Mesothelial cell of epicardium (in vitro differentiated cells): ENCODE data around the gene ADI1. TPM values are rescaled to one million over a fixed set of nuclear protein-coding genes. Genes with fewer than 3 reads are reported as not detected.
A peak's percentile ranks its signal among the peaks of the same experiment; 100 is the strongest.

Experiments
- DNase-seq, 2 experiments: peaks; one replicate each; pipeline ENCODE4 v3.0.0; 2021; ENCODE audit warnings: low spot score in 2 of 2; ENCODE audit not compliant: unreplicated experiment in 2 of 2
- H3K27ac Mint-ChIP-seq: 2 replicates; pipeline ENCODE4 v1.8.0; 2021; ENCODE audit warnings: mixed read lengths
- H3K27me3 Mint-ChIP-seq: 2 replicates; pipeline ENCODE4 v1.8.0; 2021; ENCODE audit warnings: low read depth, mixed read lengths
- H3K36me3 Mint-ChIP-seq: 2 replicates; pipeline ENCODE4 v1.8.0; 2021; ENCODE audit warnings: mixed read lengths
- H3K4me1 Mint-ChIP-seq: 2 replicates; pipeline ENCODE4 v1.8.0; 2021; ENCODE audit warnings: mixed read lengths
- H3K4me3 Mint-ChIP-seq: 2 replicates; pipeline ENCODE4 v1.8.0; 2021; ENCODE audit warnings: mild to moderate bottlenecking, moderate library complexity, mixed read lengths
- H3K9me3 Mint-ChIP-seq: 2 replicates; pipeline ENCODE4 v1.8.0; 2021; ENCODE audit warnings: mixed read lengths
- total RNA-seq: library from RNA; stranded (reverse); gene quantifications from 3 replicates; pipeline ENCODE4 v1.2.1, GENCODE V29; 2021
- TF ChIP-seq, protein P1 (sequence below): fragments of 200-600 bp; sonication (generic); IDR thresholded peaks from one replicate; pipeline ENCODE4 v1.5.0; 2021; ENCODE audit warnings: antibody characterized with exemption; ENCODE audit not compliant: unreplicated experiment

The ADI1 gene
- total RNA-seq, 1 donor from 2014 or later: 16.6 TPM

DNA sequence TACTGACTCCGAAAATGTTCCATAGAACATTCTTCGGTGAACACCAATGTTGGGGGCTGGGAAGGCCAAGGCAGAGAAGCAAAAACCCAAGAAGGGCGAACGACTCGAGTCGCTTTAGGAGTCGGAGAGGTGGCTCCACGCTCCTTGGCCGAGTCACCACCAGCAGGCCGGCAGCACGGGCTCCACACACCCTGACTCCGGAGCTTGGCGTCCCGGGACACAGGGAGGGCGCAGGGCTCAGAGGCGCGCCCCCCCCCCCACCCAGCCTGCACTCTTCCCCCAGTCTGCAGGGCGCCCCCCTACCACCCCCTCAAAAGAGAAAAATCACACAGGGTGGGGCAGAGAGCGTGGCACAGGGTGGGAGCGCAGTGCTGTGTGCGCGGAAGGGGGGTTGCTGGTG lies 7.5 kb upstream of the ADI1 start:
- H3K4me3 Mint-ChIP-seq: no peak overlapping the region
- H3K4me1 Mint-ChIP-seq: peaks cover 27% of the 10 kb centered on the region
- no peaks in the 10 kb centered on the region for H3K27me3 Mint-ChIP-seq
- H3K27ac Mint-ChIP-seq: no peak overlapping the region
- TF ChIP-seq, protein P1, sequence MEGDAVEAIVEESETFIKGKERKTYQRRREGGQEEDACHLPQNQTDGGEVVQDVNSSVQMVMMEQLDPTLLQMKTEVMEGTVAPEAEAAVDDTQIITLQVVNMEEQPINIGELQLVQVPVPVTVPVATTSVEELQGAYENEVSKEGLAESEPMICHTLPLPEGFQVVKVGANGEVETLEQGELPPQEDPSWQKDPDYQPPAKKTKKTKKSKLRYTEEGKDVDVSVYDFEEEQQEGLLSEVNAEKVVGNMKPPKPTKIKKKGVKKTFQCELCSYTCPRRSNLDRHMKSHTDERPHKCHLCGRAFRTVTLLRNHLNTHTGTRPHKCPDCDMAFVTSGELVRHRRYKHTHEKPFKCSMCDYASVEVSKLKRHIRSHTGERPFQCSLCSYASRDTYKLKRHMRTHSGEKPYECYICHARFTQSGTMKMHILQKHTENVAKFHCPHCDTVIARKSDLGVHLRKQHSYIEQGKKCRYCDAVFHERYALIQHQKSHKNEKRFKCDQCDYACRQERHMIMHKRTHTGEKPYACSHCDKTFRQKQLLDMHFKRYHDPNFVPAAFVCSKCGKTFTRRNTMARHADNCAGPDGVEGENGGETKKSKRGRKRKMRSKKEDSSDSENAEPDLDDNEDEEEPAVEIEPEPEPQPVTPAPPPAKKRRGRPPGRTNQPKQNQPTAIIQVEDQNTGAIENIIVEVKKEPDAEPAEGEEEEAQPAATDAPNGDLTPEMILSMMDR: no peak
- H3K9me3 Mint-ChIP-seq: no peaks in the 10 kb centered on the region
- DNase-seq: no peak
- no peaks in the 10 kb centered on the region for H3K36me3 Mint-ChIP-seq

DNA sequence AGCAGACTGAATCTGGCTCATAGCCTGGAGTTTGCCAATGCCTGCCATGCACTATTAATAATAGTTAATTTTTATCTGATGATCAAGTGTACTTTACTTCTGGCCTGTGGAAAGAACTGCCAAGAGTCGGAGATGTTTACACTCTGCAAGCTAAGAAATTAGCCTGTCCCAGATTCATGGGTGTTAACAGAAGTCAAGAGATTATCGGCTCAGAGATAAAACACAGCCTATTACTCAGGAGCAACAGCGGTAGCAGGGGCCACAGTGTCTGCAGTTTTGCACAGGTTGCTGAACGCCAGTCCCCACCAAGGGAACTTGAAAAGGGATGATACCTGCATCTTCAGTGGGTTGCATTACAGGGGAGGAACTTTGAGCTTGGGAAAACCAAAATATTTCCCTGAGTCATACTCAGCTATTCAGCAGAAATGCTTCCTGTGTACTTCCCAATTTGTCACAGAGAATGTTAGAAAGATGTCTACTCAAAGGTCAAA lies 4.3 kb upstream of the ADI1 start:
- Mint-ChIP-seq H3K4me3 (no peak overlapping the region), H3K4me1 (peaks cover 45% of the 10 kb centered on the region), H3K9me3 (no peaks in the 10 kb centered on the region), H3K36me3 (no peaks in the 10 kb centered on the region), H3K27ac (peak overlapping the region; percentile 87), H3K27me3 (no peaks in the 10 kb centered on the region)
- no peak for DNase-seq
- TF ChIP-seq, protein P1: no peak

DNA sequence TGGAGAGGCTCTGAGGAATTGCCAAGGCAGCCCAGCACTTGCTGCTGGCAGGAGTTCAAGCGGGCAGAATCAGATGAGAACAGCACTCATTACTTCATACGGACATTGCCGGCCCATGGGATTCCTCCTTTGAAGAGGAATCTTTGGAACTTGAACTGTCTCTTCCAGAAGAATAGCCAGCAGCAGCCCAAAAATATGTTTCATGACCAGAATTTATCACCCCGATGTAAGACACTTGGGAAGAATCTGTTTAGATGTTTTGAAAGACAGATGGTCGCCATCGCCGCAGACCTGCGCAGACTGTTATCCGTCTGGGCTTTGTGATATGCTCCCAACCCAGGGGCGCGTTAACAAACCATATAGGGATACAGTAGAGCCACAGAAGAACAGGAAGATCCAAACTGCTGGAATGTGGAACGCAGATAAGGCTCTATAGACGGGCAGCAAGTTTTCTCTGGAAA lies 3.7 kb upstream of the ADI1 start:
- peak overlapping the region; percentile 87 for H3K27ac Mint-ChIP-seq
- H3K4me3 Mint-ChIP-seq: peak overlapping the region; percentile 11
- no peaks in the 10 kb centered on the region for H3K27me3 Mint-ChIP-seq
- DNase-seq: no peak
- H3K4me1 Mint-ChIP-seq: peaks cover 48% of the 10 kb centered on the region
- TF ChIP-seq, protein P1: no peak
- H3K9me3 Mint-ChIP-seq: no peaks in the 10 kb centered on the region
- no peaks in the 10 kb centered on the region for H3K36me3 Mint-ChIP-seq

DNA sequence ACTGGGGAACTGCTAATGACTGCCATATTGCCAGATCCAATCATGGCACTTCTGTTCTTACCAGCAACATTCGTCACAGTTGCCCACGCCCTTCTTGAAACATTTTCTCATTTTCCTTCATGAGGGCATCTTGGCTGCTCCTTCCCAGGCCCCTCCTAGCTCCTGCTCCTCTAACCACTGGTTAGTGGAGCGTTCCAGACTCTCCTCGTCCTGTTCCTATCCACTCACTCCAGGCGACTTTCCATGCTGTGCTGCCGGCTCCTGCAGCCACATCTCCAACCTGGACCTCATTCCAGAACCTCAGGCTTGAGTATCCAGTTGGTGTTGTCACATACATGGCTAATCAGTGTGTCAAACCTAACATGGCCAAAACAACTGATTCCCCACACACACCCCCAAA lies 1.3 kb upstream of the ADI1 start:
- Mint-ChIP-seq H3K27me3 (no peaks in the 10 kb centered on the region), H3K4me1 (peaks cover 55% of the 10 kb centered on the region), H3K9me3 (peaks cover 4% of the 10 kb centered on the region), H3K4me3 (peak overlapping the region; percentile 83), H3K27ac (no peak overlapping the region), H3K36me3 (peaks cover 4% of the 10 kb centered on the region)
- TF ChIP-seq, protein P1: no peak
- DNase-seq: no peak

DNA sequence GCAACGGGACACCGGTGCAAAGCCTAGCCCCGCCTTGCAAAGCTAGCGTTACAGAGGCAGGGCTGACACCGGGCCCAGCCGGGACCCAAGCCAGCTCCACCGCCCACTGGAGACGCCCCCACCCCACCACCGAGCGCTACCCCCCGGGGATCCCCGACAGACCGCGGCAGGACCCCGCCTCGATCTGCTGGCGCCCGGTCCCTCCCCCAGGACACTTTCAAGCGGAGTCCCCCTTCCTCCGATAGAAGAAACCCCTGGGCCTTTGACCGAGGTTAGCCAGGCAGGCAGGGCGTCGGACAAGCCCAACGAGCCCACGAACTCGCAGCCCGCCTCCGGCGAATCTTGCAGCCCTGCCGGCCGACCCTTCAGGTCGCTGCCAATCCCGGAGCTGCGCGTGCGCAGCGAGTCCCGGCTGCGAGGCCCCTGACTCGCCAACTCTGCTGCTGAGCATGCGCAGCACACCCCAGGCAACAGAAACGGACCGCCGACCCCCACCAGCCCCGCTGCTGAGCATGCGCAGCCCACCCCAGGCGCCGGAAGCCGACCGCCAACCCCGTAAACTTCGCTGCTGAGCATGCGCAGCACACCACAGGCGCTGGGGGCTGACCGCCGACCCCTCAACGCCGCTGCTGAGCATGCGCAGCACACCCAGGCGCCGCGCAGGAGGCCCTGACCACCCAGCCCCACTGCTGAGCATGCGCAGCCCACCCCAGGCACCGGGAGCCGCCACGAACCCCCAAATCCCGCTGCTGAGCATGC lies 656 bp downstream of the ADI1 start:
- peak; percentile 99 to 100 for DNase-seq
- TF ChIP-seq, protein P1: no peak
- H3K4me1 Mint-ChIP-seq: peaks cover 41% of the 10 kb centered on the region
- peaks cover 15% of the 10 kb centered on the region for H3K9me3 Mint-ChIP-seq
- H3K27ac Mint-ChIP-seq: peak overlapping the region; percentile 94
- peak overlapping the region; percentile 83 for H3K4me3 Mint-ChIP-seq
- no peaks in the 10 kb centered on the region for H3K27me3 Mint-ChIP-seq
- peaks cover 16% of the 10 kb centered on the region for H3K36me3 Mint-ChIP-seq
